SK-N-SH (cell line): Measurements from ENCODE around the gene VPS8. TPM values are rescaled to one million over a fixed set of nuclear protein-coding genes. Genes with fewer than 3 reads are reported as not detected.

Source experiments
- CTCF ChIA-PET: fragments of 300-600, 350-600 bp; formaldehyde crosslinking; extraction: SDS; loops from one replicate; lab custom pipeline; 2021; lab: Yijun Ruan, JAX
- POLR2A ChIA-PET: fragments of 350-600 bp; sonication (Branson Sonifier 250); formaldehyde crosslinking; extraction: SDS; loops from one replicate; lab custom pipeline; 2020; ENCODE audit warnings: antibody characterized with exemption, inconsistent platforms; lab: Yijun Ruan, JAX
- DNase-seq: peaks from one replicate; pipeline ENCODE4 v3.0.0; 2012
- H2AFZ ChIP-seq: fragments of 200-600 bp; sonication (generic); 2 replicates; pipeline ENCODE4 v1.8.1; 2016; ENCODE audit warnings: antibody characterized with exemption, mild to moderate bottlenecking, low read depth
- H3F3A ChIP-seq: fragments of 200-600 bp; sonication (generic); replicated peaks from 2 replicates; pipeline ENCODE3; 2016; ENCODE audit warnings: antibody characterized with exemption, mild to moderate bottlenecking; ENCODE audit not compliant: insufficient read depth
- H3K27ac ChIP-seq, 2 experiments: fragments of 200-500 bp in 1 of 2; fragments of 200-600 bp in 1 of 2; sonication (Bioruptor generic) in 1 of 2; sonication (generic), shearing (Covaris generic) in 1 of 2; 2 replicates each; pipeline versions ENCODE4 v1.5.1 to v1.6.1; 2014 to 2016; ENCODE audit warnings: low read depth in 2 of 2, inconsistent platforms in 1 of 2, low read length in 1 of 2, mild to moderate bottlenecking in 1 of 2, mixed read lengths in 1 of 2
- H3K27me3 ChIP-seq: fragments of 200-600 bp; sonication (generic), shearing (Covaris generic); 2 replicates; pipeline ENCODE4 v1.6.1; 2016; ENCODE audit warnings: mixed run types; ENCODE audit not compliant: insufficient read depth
- H3K36me3 ChIP-seq, 2 experiments: fragments of 200-500 bp in 1 of 2; fragments of 200-600 bp in 1 of 2; sonication (Bioruptor generic) in 1 of 2; sonication (generic) in 1 of 2; replicated peaks in 1 of 2; 2 replicates each; pipeline versions ENCODE3 to v1.5.1; 2014 to 2016; ENCODE audit warnings: low read length in 1 of 2, mild to moderate bottlenecking in 1 of 2; ENCODE audit not compliant: insufficient read depth in 2 of 2, control insufficient read depth in 1 of 2
- H3K4me1 ChIP-seq, 2 experiments: fragments of 200-500 bp in 1 of 2; fragments of 200-600 bp in 1 of 2; sonication (Bioruptor generic) in 1 of 2; sonication (generic), shearing (Covaris generic) in 1 of 2; 2 replicates each; pipeline versions ENCODE4 v1.5.1 to v1.6.1; 2014 to 2016; ENCODE audit warnings: low read depth in 1 of 2, low read length in 1 of 2, mixed run types in 1 of 2; ENCODE audit not compliant: insufficient read depth in 2 of 2, control insufficient read depth in 1 of 2
- H3K4me2 ChIP-seq: fragments of 200-600 bp; sonication (generic), shearing (Covaris generic); 2 replicates; pipeline ENCODE4 v1.6.1; 2017; ENCODE audit warnings: mixed run types
- H3K4me3 ChIP-seq, 2 experiments: fragments of 200-500 bp in 1 of 2; fragments of 200-600 bp in 1 of 2; sonication (Bioruptor generic) in 1 of 2; sonication (generic), shearing (Covaris generic) in 1 of 2; 2 replicates each; pipeline versions ENCODE4 v1.5.1 to v1.8.1; 2014 to 2016; ENCODE audit warnings: low read depth in 2 of 2, inconsistent platforms in 1 of 2, low read length in 1 of 2, mild to moderate bottlenecking in 1 of 2, mixed read lengths in 1 of 2, moderate library complexity in 1 of 2
- H3K79me2 ChIP-seq: fragments of 200-600 bp; sonication (generic); 2 replicates; pipeline ENCODE4 v1.8.1; 2017; ENCODE audit warnings: mild to moderate bottlenecking; ENCODE audit not compliant: insufficient read depth
- H3K9ac ChIP-seq: fragments of 200-600 bp; sonication (generic); 2 replicates; pipeline ENCODE4 v1.6.1; 2017; ENCODE audit warnings: mixed run types
- H3K9me2 ChIP-seq: fragments of 200-600 bp; sonication (generic); 2 replicates; pipeline ENCODE4 v1.6.1; 2017; ENCODE audit warnings: mixed run types
- H3K9me3 ChIP-seq: fragments of 200-600 bp; sonication (generic); 2 replicates; pipeline ENCODE4 v1.6.1; 2017; ENCODE audit warnings: mixed run types, mild to moderate bottlenecking, moderate library complexity
- H4K20me1 ChIP-seq: fragments of 200-600 bp; sonication (generic); 2 replicates; pipeline ENCODE4 v1.6.1; 2017; ENCODE audit warnings: mild to moderate bottlenecking, mixed run types; ENCODE audit not compliant: insufficient read depth
- ELF1 ChIP-seq: IDR thresholded peaks from 2 replicates; pipeline ENCODE4 v1.4.0; 2012
- EP300 ChIP-seq, 2 experiments: IDR thresholded peaks; 2 replicates each; pipeline versions ENCODE4 v1.4.0 to v1.6.1; 2012; ENCODE audit warnings: borderline replicate concordance in 1 of 2, low read depth in 1 of 2, low read length in 1 of 2
- FOSL2 ChIP-seq: IDR thresholded peaks from 2 replicates; pipeline ENCODE4 v1.4.0; 2012; ENCODE audit warnings: low read depth, mild to moderate bottlenecking, moderate library complexity, borderline replicate concordance
- FOXJ3 ChIP-seq: sonication (generic); formaldehyde crosslinking; IDR thresholded peaks from 2 replicates; pipeline ENCODE4 v1.5.1; 2020; ENCODE audit warnings: mild to moderate bottlenecking, missing genetic modification reagents
- GABPA ChIP-seq: IDR thresholded peaks from 2 replicates; pipeline ENCODE4 v1.4.0; 2012; ENCODE audit warnings: low read depth, mild to moderate bottlenecking
- GATA2 ChIP-seq: sonication (generic); formaldehyde crosslinking; IDR thresholded peaks from 2 replicates; pipeline ENCODE4 v1.5.0; 2020; ENCODE audit warnings: mild to moderate bottlenecking, missing genetic modification reagents
- MEF2A ChIP-seq: IDR thresholded peaks from 2 replicates; pipeline ENCODE4 v1.4.0; 2012; ENCODE audit warnings: low read depth, borderline replicate concordance
- MXI1 ChIP-seq: IDR thresholded peaks from 2 replicates; pipeline ENCODE4 v1.6.1; 2012; ENCODE audit warnings: mild to moderate bottlenecking, low read depth, low read length, improper control_type of control experiment
- NFIC ChIP-seq: IDR thresholded peaks from 2 replicates; pipeline ENCODE4 v1.4.0; 2012; ENCODE audit warnings: borderline replicate concordance
- NRF1 ChIP-seq: IDR thresholded peaks from 2 replicates; pipeline ENCODE4 v1.6.1; 2012; ENCODE audit warnings: low read depth, mild to moderate bottlenecking, low read length
- RCOR1 ChIP-seq: fragments of 150-350 bp; IDR thresholded peaks from 2 replicates; pipeline ENCODE4 v1.6.1; 2017; ENCODE audit warnings: antibody characterized with exemption, low read length
- RXRA ChIP-seq: IDR thresholded peaks from 2 replicates; pipeline ENCODE4 v1.4.0; 2012; ENCODE audit warnings: low read depth, mild to moderate bottlenecking, borderline replicate concordance
- SMC3 ChIP-seq: IDR thresholded peaks from 2 replicates; pipeline ENCODE4 v1.6.1; 2012; ENCODE audit warnings: low read depth, low read length, improper control_type of control experiment
- TAF1 ChIP-seq: IDR thresholded peaks from 2 replicates; pipeline ENCODE4 v1.6.1; 2012; ENCODE audit warnings: low read depth, mild to moderate bottlenecking, low read length, moderate library complexity, borderline replicate concordance
- TCF12 ChIP-seq: IDR thresholded peaks from 2 replicates; pipeline ENCODE4 v1.4.0; 2012
- TEAD4 ChIP-seq: IDR thresholded peaks from 2 replicates; pipeline ENCODE4 v1.4.0; 2012; ENCODE audit warnings: mild to moderate bottlenecking, borderline replicate concordance; ENCODE audit not compliant: insufficient read depth
- YY1 ChIP-seq: IDR thresholded peaks from 2 replicates; pipeline ENCODE4 v1.4.0; 2012; ENCODE audit warnings: low read depth, mild to moderate bottlenecking
- WGBS: methylation state at CpG from one replicate; pipeline ENCODE4 v1.1.6; 2017; ENCODE audit warnings: low lambda C conversion rate; 5-methylcytosine and 5-hydroxymethylcytosine counted together
- polyA plus RNA-seq, 3 experiments: library from polyadenylated mRNA; depleted of rRNA; stranded (reverse); fragments of >200 nt; gene quantifications; 2 replicates each; pipeline ENCODE4 v1.2.3, GENCODE V29; 2012
- TF ChIP-seq, protein P1 (sequence below): IDR thresholded peaks from 2 replicates; pipeline ENCODE4 v1.4.0; 2012; ENCODE audit warnings: low read depth, borderline replicate concordance
- TF ChIP-seq, protein P2 (sequence below): IDR thresholded peaks from 2 replicates; pipeline ENCODE4 v1.6.1; 2012; ENCODE audit warnings: mild to moderate bottlenecking, low read depth, low read length, moderate library complexity
- TF ChIP-seq, protein P3 (sequence below): fragments of 150-350 bp; IDR thresholded peaks from 2 replicates; pipeline ENCODE4 v1.6.1; 2016; ENCODE audit warnings: mild to moderate bottlenecking, low read depth, low read length
- TF ChIP-seq, protein P4 (sequence below): fragments of 200-600 bp; sonication (generic); IDR thresholded peaks from 2 replicates; pipeline ENCODE4 v1.6.1; 2017; ENCODE audit warnings: antibody characterized with exemption, mild to moderate bottlenecking, moderate library complexity

The VPS8 gene
- polyA plus RNA-seq, 1 of the 3 experiments (the other 2 are of a cell fraction), result 12.8 TPM

DNA sequence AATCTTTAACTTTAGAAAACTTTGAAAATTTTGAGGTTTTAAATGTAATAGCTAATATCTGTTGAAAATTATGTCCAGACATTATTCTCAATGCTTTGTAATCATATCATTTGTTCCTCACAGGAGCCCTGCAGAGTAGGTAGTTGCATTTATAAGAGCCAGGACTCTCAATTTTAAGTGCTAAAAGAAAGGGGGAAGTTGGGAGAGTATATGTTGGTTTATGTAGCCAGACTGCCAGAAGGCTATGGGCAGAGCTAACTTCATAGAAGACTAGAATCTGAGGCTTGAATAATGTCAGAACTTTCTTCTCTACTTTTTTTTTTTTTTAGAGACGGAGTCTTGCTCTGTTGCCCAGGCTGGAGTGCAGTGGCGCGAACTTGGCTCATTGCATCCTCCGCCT is 9.1 kb downstream of the VPS8 start:
- Histone ChIP-seq H3K4me2 (no peak overlapping the region), H3K79me2 (0 out of 2 replicates have a peak, but pooled peaks cover under 1% of the 10 kb centered on the region), H3K4me3 (no peak overlapping the region), H3K9me3 (no peaks in the 10 kb centered on the region), H3K4me1 (no peaks in the 10 kb centered on the region), H3K27ac (no peak overlapping the region), H3K9me2 (no peaks in the 10 kb centered on the region), H3K27me3 (no peaks in the 10 kb centered on the region), H3F3A (no peaks in the 10 kb centered on the region), H4K20me1 (no peaks in the 10 kb centered on the region), H3K9ac (no peak overlapping the region), H3K36me3 (peaks cover under 1 to 3% of the 10 kb centered on the region in 2 experiments), H2AFZ (no peak overlapping the region)
- WGBS, result 97% methylated on average over 4 of the region's 4 CpGs
- POLR2A ChIA-PET, result no interaction called here
- CTCF ChIA-PET, result interaction anchor here (1.8 kb wide), 1 partner anchor 9 kb away, joined by 6 read pairs; the partner anchor contains the start of gene VPS8
- DNase-seq, result no peak
- TF ChIP-seq NRF1, result no peak
- no peak for TF ChIP-seq YY1
- no peak for TF ChIP-seq MXI1
- no peak for TF ChIP-seq FOSL2
- TF ChIP-seq, protein P1, sequence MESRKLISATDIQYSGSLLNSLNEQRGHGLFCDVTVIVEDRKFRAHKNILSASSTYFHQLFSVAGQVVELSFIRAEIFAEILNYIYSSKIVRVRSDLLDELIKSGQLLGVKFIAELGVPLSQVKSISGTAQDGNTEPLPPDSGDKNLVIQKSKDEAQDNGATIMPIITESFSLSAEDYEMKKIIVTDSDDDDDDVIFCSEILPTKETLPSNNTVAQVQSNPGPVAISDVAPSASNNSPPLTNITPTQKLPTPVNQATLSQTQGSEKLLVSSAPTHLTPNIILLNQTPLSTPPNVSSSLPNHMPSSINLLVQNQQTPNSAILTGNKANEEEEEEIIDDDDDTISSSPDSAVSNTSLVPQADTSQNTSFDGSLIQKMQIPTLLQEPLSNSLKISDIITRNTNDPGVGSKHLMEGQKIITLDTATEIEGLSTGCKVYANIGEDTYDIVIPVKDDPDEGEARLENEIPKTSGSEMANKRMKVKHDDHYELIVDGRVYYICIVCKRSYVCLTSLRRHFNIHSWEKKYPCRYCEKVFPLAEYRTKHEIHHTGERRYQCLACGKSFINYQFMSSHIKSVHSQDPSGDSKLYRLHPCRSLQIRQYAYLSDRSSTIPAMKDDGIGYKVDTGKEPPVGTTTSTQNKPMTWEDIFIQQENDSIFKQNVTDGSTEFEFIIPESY, result no peak
- TF ChIP-seq GATA2 (CRISPR knock-in tag), result no peak
- no peak for TF ChIP-seq ELF1
- TF ChIP-seq TEAD4, result no peak
- TF ChIP-seq TAF1, result no peak
- TF ChIP-seq EP300 (IDR thresholded peaks at IDR 0.05; ENCODE audit: borderline replicate concordance in 1 of 2, low read depth in 1 of 2, low read length in 1 of 2), result no peak
- no peak for TF ChIP-seq MEF2A

DNA sequence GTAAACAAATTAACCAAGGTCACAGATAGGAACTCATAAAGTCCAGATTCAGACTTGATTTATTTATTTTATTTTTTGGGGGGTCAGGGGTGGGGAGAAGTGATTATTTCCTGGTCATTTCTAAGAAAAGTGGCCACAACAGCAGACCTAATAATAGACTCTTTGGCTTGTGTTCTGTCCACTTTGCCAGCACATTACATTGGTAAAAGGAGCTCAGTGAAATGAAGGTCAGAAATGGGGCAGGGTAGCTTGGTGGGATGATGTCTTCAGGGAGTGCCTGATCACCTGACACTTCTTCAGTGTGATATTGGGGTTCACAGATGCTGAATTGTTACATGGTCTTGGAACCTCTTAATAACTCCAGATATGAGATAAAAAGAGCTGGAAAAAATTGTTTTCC is 10.1 kb downstream of the VPS8 start:
- ChIA-PET POLR2A (no interaction called here), CTCF (no interaction called here)
- no peaks in the 10 kb centered on the region for H4K20me1 ChIP-seq
- no peak overlapping the region for H3K4me3 ChIP-seq
- H3K36me3 ChIP-seq, result peaks cover 0 to 8% of the 10 kb centered on the region in 2 experiments
- H3F3A ChIP-seq, result no peaks in the 10 kb centered on the region
- H3K4me2 ChIP-seq, result no peak overlapping the region
- no peak overlapping the region for H2AFZ ChIP-seq
- H3K79me2 ChIP-seq, result no peaks in the 10 kb centered on the region
- H3K9ac ChIP-seq, result no peak overlapping the region
- no peaks in the 10 kb centered on the region for H3K9me2 ChIP-seq
- H3K27me3 ChIP-seq, result no peaks in the 10 kb centered on the region
- H3K9me3 ChIP-seq, result no peaks in the 10 kb centered on the region
- DNase-seq, result no peak
- H3K4me1 ChIP-seq, result no peaks in the 10 kb centered on the region
- H3K27ac ChIP-seq, result no peak overlapping the region
- TF ChIP-seq RXRA (no peak), YY1 (no peak), SMC3 (no peak), NFIC (no peak), RCOR1 (no peak), GABPA (no peak), FOXJ3 (no peak), TCF12 (no peak), TAF1 (no peak)
- TF ChIP-seq, protein P2, sequence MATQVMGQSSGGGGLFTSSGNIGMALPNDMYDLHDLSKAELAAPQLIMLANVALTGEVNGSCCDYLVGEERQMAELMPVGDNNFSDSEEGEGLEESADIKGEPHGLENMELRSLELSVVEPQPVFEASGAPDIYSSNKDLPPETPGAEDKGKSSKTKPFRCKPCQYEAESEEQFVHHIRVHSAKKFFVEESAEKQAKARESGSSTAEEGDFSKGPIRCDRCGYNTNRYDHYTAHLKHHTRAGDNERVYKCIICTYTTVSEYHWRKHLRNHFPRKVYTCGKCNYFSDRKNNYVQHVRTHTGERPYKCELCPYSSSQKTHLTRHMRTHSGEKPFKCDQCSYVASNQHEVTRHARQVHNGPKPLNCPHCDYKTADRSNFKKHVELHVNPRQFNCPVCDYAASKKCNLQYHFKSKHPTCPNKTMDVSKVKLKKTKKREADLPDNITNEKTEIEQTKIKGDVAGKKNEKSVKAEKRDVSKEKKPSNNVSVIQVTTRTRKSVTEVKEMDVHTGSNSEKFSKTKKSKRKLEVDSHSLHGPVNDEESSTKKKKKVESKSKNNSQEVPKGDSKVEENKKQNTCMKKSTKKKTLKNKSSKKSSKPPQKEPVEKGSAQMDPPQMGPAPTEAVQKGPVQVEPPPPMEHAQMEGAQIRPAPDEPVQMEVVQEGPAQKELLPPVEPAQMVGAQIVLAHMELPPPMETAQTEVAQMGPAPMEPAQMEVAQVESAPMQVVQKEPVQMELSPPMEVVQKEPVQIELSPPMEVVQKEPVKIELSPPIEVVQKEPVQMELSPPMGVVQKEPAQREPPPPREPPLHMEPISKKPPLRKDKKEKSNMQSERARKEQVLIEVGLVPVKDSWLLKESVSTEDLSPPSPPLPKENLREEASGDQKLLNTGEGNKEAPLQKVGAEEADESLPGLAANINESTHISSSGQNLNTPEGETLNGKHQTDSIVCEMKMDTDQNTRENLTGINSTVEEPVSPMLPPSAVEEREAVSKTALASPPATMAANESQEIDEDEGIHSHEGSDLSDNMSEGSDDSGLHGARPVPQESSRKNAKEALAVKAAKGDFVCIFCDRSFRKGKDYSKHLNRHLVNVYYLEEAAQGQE, result no peak
- TF ChIP-seq, protein P3, sequence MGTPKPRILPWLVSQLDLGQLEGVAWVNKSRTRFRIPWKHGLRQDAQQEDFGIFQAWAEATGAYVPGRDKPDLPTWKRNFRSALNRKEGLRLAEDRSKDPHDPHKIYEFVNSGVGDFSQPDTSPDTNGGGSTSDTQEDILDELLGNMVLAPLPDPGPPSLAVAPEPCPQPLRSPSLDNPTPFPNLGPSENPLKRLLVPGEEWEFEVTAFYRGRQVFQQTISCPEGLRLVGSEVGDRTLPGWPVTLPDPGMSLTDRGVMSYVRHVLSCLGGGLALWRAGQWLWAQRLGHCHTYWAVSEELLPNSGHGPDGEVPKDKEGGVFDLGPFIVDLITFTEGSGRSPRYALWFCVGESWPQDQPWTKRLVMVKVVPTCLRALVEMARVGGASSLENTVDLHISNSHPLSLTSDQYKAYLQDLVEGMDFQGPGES, result no peak
- TF ChIP-seq, protein P4, sequence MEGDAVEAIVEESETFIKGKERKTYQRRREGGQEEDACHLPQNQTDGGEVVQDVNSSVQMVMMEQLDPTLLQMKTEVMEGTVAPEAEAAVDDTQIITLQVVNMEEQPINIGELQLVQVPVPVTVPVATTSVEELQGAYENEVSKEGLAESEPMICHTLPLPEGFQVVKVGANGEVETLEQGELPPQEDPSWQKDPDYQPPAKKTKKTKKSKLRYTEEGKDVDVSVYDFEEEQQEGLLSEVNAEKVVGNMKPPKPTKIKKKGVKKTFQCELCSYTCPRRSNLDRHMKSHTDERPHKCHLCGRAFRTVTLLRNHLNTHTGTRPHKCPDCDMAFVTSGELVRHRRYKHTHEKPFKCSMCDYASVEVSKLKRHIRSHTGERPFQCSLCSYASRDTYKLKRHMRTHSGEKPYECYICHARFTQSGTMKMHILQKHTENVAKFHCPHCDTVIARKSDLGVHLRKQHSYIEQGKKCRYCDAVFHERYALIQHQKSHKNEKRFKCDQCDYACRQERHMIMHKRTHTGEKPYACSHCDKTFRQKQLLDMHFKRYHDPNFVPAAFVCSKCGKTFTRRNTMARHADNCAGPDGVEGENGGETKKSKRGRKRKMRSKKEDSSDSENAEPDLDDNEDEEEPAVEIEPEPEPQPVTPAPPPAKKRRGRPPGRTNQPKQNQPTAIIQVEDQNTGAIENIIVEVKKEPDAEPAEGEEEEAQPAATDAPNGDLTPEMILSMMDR, result no peak
